HepG2 (cell line): ENCODE data around the gene PALM. TPM values are rescaled to one million over a fixed set of nuclear protein-coding genes. Genes with fewer than 3 reads are reported as not detected.

Experiments used
- AHR ChIP-seq: IDR thresholded peaks from 2 replicates; pipeline ENCODE4 v1.6.1; 2018; ENCODE audit warnings: missing genetic modification reagents, missing compliant biosample characterization
- BHLHE40 ChIP-seq: IDR thresholded peaks from 2 replicates; pipeline ENCODE4 v1.6.1; 2011; ENCODE audit warnings: low read length, improper control_type of control experiment
- CAMTA2 ChIP-seq: sonication (generic); formaldehyde crosslinking; IDR thresholded peaks from 2 replicates; pipeline ENCODE4 v1.4.0; 2020; ENCODE audit warnings: mild to moderate bottlenecking, missing genetic modification reagents, borderline replicate concordance
- CHD2 ChIP-seq: IDR thresholded peaks from 2 replicates; pipeline ENCODE4 v1.6.1; 2011; ENCODE audit warnings: low read depth, low read length, improper control_type of control experiment
- CREBL2 ChIP-seq: sonication (generic); formaldehyde crosslinking; IDR thresholded peaks from 2 replicates; pipeline ENCODE4 v1.8.1; 2023; ENCODE audit warnings: missing genetic modification reagents, mild to moderate bottlenecking, borderline replicate concordance
- E2F5 ChIP-seq: sonication (generic); formaldehyde crosslinking; conservative IDR thresholded peaks from 2 replicates; pipeline ENCODE4 v1.4.0; 2020; ENCODE audit warnings: missing genetic modification reagents
- GATAD2A ChIP-seq: IDR thresholded peaks from 2 replicates; pipeline ENCODE4 v1.6.1; 2016
- KAT2B ChIP-seq: fragments of 150-350 bp; IDR thresholded peaks from 2 replicates; pipeline ENCODE4 v1.6.1; 2014; ENCODE audit warnings: low read depth, low read length, borderline replicate concordance
- MEIS2 ChIP-seq: sonication (generic); formaldehyde crosslinking; IDR thresholded peaks from 2 replicates; pipeline ENCODE4 v1.9.0; 2021; ENCODE audit warnings: mild to moderate bottlenecking, missing genetic modification reagents
- MIER2 ChIP-seq: IDR thresholded peaks from 2 replicates; pipeline ENCODE4 v1.6.1; 2016; ENCODE audit warnings: missing biosample characterization, missing genetic modification reagents
- MLLT10 ChIP-seq: sonication (generic); formaldehyde crosslinking; IDR thresholded peaks from 2 replicates; pipeline ENCODE4 v1.4.0; 2020; ENCODE audit warnings: missing genetic modification reagents
- NFE2L1 ChIP-seq: sonication (generic); formaldehyde crosslinking; IDR thresholded peaks from 2 replicates; pipeline ENCODE4 v1.4.0; 2020; ENCODE audit warnings: missing genetic modification reagents, mild to moderate bottlenecking, borderline replicate concordance
- NFYB ChIP-seq: sonication (generic); formaldehyde crosslinking; IDR thresholded peaks from 2 replicates; pipeline ENCODE4 v1.4.0; 2020; ENCODE audit warnings: missing genetic modification reagents
- PCBP1 ChIP-seq: fragments of 200-400 bp; formaldehyde crosslinking; IDR thresholded peaks from 2 replicates; pipeline ENCODE4 v1.6.1; 2017; ENCODE audit warnings: mild to moderate bottlenecking, low read depth, low read length, borderline replicate concordance
- POLR2AphosphoS5 ChIP-seq: IDR thresholded peaks from 2 replicates; pipeline ENCODE4 v1.6.1; 2012; ENCODE audit warnings: low read depth, low read length
- RBFOX2 ChIP-seq: fragments of 200-400 bp; formaldehyde crosslinking; IDR thresholded peaks from 2 replicates; pipeline ENCODE4 v1.6.1; 2017; ENCODE audit warnings: low read depth, mild to moderate bottlenecking, low read length
- REPIN1 ChIP-seq: sonication (generic); formaldehyde crosslinking; IDR thresholded peaks from 2 replicates; pipeline ENCODE4 v1.8.0; 2022; ENCODE audit warnings: missing genetic modification reagents, low read depth, mild to moderate bottlenecking, borderline replicate concordance
- RERE ChIP-seq: IDR thresholded peaks from 2 replicates; pipeline ENCODE4 v1.6.1; 2016; ENCODE audit warnings: low read depth, missing genetic modification reagents, missing compliant biosample characterization
- SMYD3 ChIP-seq: sonication (generic); formaldehyde crosslinking; IDR thresholded peaks from 2 replicates; pipeline ENCODE4 v1.8.1; 2023; ENCODE audit warnings: mild to moderate bottlenecking, missing genetic modification reagents
- TCF7L2 ChIP-seq: IDR thresholded peaks from 2 replicates; pipeline ENCODE4 v1.6.1; 2011; ENCODE audit warnings: mild to moderate bottlenecking, low read depth, low read length, moderate library complexity
- ZNF557 ChIP-seq: sonication (generic); formaldehyde crosslinking; IDR thresholded peaks from 2 replicates; pipeline ENCODE4 v1.4.0; 2020; ENCODE audit warnings: missing genetic modification reagents
- ZNF616 ChIP-seq: sonication (generic); formaldehyde crosslinking; IDR thresholded peaks from 2 replicates; pipeline ENCODE4 v1.5.0; 2020; ENCODE audit warnings: low read depth, mild to moderate bottlenecking, missing genetic modification reagents
- ZSCAN21 ChIP-seq: sonication (generic); formaldehyde crosslinking; IDR thresholded peaks from 2 replicates; pipeline ENCODE4 v1.8.0; 2022; ENCODE audit warnings: mild to moderate bottlenecking, missing genetic modification reagents, moderate library complexity, borderline replicate concordance
- polyA plus RNA-seq, 8 experiments: library from polyadenylated mRNA; depleted of rRNA in 3 of 8; stranded (reverse) in 7 of 8; unstranded in 1 of 8; fragments of >200 nt; fragmentation: Illumina TruSeq in 4 of 8; extraction: Trizol in 4 of 8; gene quantifications; 2 replicates each; pipeline versions ENCODE4 v1.2.1 to v1.2.3, GENCODE V29; 2011 to 2016; ENCODE audit warnings: low read depth in 4 of 8, missing spikeins in 1 of 8, mixed read lengths in 1 of 8; ENCODE audit not compliant: insufficient read depth in 1 of 8
- total RNA-seq, 5 experiments: library from RNA; depleted of rRNA; stranded (reverse); fragments of >200 nt; fragmentation: Illumina TruSeq; extraction: Trizol; gene quantifications; 2 replicates each; pipeline ENCODE4 v1.2.3, GENCODE V29; 2016; ENCODE audit warnings: low read depth in 1 of 5
- TF ChIP-seq, protein P1 (sequence below): sonication (generic); formaldehyde crosslinking; IDR thresholded peaks from 2 replicates; pipeline ENCODE4 v1.8.1; 2023; ENCODE audit warnings: mild to moderate bottlenecking, moderate library complexity, missing genetic modification reagents

PALM gene
- total and polyA plus RNA-seq, 2 of the 13 experiments (the other 11 are each of a cell fraction or from before 2014, with no cell fraction given), result 4.0 to 9.7 TPM

DNA sequence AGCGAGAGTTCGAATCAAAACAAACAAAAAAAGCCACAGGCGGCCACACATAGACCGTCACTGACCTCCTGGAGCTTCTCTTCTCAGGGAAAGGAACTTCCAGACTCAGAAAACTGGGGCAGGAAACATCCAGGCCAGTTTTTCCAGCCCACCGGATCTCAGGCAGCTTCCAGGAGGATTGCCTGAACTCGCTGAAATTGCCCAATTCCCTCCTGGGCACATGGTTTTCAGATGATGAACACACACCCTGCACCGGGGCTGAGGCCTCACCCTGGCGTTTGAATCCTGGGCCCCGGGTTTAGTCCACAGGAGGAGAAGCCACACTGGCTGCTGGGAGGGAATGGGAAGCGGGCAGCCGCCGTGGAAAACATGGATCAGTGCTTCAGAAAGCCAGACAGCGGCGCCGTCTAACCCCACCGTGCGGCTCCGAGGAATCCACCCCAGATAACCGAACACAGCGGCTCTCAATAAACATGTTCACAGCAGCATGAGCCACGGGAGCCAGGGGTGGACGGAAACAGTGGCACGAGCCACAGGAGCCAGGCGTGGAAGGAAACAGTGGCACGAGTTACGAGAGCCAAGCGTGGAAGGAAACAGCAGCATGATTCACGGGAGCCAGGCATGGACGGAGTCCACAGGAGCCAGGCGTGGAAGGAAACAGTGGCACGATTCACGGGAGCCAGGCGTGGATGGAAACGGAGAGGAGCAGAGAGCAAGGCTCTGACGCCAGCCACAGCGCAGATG, 70.3 kb downstream of the PALM start (continued):
- TF ChIP-seq, protein P1, sequence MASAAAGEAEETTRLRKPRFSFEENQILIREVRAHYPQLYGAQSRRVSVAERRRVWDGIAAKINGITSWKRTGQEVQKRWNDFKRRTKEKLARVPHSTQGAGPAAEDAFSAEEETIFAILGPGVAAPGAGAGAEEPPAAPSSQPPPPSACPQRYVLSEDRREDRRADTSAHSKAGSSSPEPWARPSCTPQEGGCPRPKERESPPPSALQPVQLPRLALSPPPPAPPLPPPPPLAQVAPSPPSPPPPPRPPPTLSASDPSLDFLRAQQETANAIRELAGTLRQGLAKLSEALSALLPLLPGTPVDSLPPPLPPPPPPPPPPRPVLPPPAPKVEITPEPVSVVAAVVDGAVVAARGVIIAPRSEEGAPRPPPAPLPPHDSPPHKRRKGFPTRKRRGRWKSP (CRISPR knock-in tag), result peak; percentile 77
- TF ChIP-seq PCBP1, result no peak
- no peak for TF ChIP-seq NFYB (CRISPR knock-in tag)
- TF ChIP-seq MLLT10 (CRISPR knock-in tag), result 0 out of 2 replicates have a peak, but pooled peaks have one; percentile 29
- TF ChIP-seq E2F5 (CRISPR knock-in tag), result no peak
- no peak for TF ChIP-seq NFE2L1 (CRISPR knock-in tag)
- TF ChIP-seq GATAD2A (CRISPR knock-in tag), result peak; percentile 83
- no peak for TF ChIP-seq SMYD3 (CRISPR knock-in tag)
- peak; percentile 78; the same call in 1 of the 2 replicates for TF ChIP-seq MEIS2 (CRISPR knock-in tag)
- TF ChIP-seq RBFOX2, result no peak
- TF ChIP-seq KAT2B, result no peak
- peak; percentile 96 for TF ChIP-seq ZNF557
- peak; percentile 62; the same call in 1 of the 2 replicates for TF ChIP-seq ZSCAN21 (CRISPR knock-in tag)
- TF ChIP-seq REPIN1 (CRISPR knock-in tag), result peak; percentile 23; the same call in 1 of the 2 replicates
- TF ChIP-seq AHR (CRISPR knock-in tag), result 0 out of 2 replicates have a peak, but pooled peaks have one; percentile 36
- TF ChIP-seq CREBL2 (CRISPR knock-in tag), result no peak
- TF ChIP-seq ZNF616 (CRISPR knock-in tag), result no peak
- no peak for TF ChIP-seq MIER2 (CRISPR knock-in tag)
- TF ChIP-seq TCF7L2, result no peak
- TF ChIP-seq BHLHE40, result no peak
- peak; percentile 49; the same call in 1 of the 2 replicates for TF ChIP-seq RERE (CRISPR knock-in tag)
- TF ChIP-seq POLR2AphosphoS5, result no peak
- no peak for TF ChIP-seq CHD2
- TF ChIP-seq CAMTA2, result no peak
